Stimulated activated naive CD4-positive, alpha-beta T cell (primary cell): Measurements from ENCODE around the gene RNF11.
"Not testable (repeated sequence)": the region's sequence is repeated elsewhere in the genome, so short reads cannot be mapped to it uniquely, and the experiment has no call there.

Experiments used
- DNase-seq, 6 experiments: peaks; one replicate each; lab custom pipeline; 2025; lab: John Stamatoyannopoulos, UW

Gene RNF11

DNA sequence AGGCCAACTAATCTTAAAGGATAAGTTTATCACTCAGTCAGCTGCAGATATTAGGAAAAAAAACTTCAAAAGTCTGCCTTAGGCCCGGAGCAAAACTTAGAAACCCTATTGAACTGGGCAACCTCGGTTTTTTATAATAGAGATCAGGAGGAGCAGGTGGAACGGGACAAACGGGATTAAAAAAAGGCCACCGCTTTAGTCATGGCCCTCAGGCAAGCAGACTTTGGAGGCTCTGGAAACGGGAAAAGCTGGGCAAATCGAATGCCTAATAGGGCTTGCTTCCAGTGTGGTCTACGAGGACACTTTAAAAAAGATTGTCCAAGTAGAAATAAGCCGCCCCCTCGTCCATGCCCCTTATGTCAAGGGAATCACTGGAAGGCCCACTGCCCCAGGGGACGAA, 7.6 kb upstream of the RNF11 start:
- DNase-seq = not testable (repeated sequence)

DNA sequence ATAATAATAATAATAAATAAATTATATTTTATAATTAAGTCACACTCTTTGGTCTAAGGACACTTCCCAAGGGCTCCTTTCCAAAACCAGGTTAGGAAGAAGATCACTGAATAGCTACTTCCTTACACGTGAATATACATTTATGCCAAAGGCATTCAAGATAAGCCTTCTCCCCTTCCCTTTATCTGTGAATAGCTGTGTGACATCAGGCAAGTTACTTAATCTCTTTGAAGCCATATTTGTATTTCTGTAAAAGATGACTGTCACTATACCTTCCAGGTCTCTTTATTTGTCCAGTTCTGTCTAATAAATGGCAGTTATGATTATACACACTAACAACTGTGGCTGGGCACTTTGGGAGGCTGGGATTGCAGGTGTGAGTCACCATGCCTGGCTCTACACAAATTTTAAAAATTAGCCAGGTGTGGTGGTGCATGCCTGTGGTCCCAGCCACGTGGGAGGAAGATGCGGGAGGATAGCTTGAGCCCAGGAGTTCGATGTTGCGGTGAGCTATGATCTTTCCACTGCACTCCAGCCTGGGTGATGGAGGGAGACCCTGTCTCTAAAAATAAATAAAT, 5.5 kb upstream of the RNF11 start:
- DNase-seq = no peak

DNA sequence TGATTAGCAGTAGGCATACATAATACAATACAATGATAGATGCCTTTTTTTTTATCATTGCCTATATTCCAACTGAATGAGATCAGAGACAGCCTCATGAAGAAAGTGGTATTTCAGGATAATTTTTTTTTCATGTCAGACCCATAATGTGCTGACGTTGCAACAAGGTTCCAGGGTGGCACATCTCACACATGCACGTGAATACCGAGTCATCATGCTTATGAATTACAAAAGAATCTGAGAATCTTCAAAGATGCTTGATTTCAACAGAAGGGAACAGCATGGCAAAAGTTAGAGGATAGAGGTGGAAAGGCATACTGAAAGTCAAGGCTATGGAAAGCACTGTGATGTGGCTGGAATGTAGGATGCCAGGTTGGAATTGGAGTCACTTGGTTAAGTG, 5.0 kb upstream of the RNF11 start:
- no peak for DNase-seq

DNA sequence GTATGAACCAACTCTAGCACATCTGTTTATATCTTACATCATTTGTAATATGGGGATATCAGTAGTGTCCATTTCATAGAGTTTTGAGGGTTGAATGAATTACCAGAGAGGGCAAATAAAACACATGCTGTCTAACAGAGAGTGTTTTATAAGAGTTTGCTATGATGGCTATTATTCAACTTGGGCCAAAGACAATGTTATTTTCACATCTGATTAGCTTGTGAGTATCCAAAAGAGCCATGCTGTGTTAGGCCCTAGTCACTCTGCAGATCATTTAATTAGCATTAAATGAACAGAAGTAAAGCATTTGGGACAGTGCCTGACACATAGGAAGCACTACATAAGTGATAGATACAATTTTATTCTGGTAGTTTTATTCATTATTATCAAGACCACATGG, 4.2 kb upstream of the RNF11 start:
- DNase-seq = no peak

DNA sequence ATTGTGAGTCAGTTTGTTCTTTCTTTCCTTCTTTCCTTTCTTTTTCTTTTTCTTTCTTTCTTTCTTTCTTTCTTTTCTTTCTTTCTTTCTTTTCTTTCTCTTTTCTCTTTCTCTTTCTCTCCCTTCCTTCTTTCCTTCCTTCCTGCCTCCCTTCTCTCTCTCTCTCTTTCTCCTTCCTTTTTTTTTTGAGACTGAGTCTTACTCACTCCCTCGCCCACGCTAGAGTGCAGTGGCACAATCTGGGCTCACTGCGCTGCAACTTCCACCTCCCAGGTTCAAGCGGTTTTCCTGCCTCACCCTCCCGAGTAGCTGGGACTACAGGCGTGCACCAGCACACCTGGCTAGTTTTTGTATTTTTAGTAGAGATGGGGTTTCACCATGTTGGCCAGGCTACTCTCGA, 1.8 kb upstream of the RNF11 start:
- not testable (repeated sequence) for DNase-seq

DNA sequence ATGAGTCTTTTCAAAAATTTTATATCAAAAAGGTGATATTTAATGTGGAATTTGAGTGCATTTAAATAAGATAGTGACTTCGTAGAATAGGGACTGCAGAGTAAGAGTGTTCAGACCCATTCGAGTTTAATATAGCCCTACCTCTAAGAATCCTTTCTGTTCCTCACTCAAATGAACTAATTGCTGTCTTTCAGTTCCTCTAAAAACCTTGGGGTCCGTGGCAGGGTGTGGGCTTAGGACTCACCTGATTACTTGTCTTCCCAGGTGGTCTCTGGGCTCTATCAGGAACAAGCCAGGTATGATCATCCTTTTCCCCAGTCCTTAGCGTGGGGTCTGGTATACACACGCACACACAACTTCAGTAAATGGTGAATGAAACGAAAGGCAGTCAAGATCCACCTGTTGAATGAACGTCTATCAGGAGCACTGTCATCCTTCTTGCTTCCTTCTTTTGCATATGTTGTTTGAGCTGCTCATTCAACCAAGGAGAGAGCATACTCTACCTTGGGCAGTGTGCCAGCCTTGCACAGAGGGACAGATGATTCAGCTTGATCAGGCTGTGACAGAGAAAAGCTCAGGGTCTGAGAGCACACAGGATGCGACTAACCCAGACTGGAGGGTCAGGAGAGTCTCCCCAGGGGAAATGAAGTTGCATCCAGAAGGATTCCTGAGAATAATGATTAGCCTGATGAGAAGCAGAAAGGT, 1.2 kb upstream of the RNF11 start:
- peak in 2 of 6 experiments; percentile 27 to 31 for DNase-seq

DNA sequence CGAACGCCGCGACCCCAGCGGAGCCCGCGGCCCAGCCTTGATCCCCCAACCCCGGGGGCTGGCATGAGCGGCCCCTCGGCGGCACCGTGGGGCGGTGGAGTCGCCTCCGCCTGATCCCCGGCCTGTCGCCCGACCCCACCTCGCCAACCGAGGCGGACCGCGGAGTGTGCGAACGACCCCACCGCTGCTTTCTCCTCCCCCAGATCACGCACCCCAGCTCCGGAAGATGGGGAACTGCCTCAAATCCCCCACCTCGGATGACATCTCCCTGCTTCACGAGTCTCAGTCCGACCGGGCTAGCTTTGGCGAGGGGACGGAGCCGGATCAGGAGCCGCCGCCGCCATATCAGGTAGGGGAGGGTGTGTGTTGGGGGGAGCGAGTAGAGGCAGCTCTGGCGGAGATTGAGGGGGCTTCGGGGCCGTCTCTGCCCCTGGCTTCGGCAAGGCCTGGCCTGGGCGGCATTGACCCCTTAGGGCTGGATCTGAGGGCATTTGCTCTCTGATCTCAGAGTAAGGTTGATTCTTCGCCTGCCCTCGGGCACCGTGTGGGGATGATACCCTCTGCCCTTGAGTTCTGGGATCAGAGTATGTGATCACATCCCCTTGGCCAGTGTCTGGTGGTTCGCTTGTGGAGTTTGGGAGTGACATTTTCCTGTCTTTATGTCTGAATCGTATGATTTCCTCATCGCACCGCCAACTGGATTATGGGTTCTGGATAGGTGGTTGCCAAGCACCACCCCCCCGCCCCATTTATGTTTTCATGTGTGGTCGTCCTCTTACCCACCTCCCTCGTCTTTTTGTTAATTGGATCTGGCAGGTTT, 668 bp downstream of the RNF11 start:
- peak; percentile 21 to 73 (median 44) for DNase-seq

DNA sequence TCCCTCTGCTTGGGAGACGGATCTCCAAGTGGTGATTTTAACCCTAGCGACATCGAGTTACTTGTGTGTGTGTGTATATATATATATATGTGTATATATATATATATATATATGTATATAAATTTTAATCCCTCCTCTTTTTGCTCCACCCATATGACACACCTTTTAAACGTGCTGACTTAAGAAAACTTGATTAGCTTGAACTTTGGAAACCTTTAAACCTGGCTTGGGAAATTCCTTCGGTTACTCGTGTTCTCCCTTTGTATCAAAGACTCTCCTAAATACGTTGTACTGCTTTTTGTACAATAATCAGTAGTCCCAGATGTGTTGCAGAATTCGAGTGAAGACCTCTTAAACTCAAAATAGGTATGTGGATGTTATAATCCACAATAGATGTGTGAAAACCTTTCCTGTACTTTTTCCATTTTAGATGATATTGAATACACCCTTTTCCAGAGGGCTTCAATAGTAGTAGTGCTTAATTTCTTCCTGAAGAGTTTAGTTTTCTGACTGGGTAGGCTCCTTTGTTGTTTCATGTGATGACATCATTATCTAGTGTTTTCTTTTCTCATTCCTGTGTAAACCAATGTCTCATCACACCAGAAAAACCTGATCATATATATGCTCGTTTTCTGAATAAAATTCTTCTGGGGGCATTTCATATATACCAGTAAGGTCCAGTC, 1.4 kb downstream of the RNF11 start:
- no peak for DNase-seq

DNA sequence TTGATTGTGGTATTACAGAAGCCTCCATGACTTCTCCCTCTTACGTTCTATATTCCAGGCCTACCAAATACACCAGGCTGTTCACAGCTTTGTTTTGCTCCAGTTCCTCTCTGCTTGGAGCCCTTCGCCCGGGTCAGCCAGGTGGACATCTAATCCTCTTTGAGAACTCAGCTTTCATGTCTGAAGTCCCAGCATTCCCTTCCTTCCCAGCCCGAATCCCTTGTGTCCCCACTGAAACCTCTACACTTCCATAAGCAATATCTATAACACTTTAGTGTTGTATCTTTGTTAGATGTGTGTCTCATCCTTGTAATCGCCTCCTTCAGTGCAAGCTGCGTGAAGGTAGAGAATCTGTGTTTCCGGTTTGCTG, 1.9 kb downstream of the RNF11 start:
- no peak for DNase-seq

DNA sequence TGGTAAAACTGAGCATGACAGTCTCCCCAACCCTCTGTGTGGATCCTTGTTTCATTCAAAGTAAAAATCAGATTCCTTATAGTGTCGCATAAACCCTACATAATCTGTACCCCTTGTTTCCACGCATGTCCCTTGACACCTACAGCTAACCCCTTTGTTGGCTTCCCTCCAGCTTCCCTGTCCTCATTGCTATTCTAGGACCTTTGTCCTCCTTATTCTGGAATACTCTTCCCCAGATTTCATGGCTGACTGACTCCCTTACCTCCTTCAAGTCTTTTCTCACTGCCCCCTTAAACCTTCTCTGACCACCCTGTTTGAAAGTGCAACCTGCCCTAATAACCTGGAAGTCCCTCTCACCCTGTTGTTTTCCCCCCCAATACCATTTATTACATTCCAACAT, 4.0 kb downstream of the RNF11 start:
- no peak for DNase-seq

DNA sequence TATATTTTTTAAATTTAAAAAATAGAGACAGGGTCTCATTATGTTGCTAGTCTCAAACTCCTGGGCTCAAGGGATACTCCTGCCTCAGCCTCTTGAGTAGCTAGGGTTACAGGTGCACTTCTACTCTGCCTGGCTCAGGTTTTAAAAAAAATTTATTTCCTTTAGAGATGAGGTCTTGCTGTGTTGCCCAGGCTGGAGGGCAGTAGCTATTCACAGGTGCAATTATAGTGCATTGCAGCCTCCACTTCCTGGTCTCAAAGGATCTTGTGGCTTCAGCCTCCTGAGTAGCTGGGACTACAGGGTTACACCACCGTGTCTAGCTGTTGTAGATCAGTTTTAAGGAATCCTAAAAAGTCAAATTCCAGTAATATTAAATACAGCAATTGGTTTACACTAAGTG, 5.0 kb downstream of the RNF11 start:
- DNase-seq = no peak

DNA sequence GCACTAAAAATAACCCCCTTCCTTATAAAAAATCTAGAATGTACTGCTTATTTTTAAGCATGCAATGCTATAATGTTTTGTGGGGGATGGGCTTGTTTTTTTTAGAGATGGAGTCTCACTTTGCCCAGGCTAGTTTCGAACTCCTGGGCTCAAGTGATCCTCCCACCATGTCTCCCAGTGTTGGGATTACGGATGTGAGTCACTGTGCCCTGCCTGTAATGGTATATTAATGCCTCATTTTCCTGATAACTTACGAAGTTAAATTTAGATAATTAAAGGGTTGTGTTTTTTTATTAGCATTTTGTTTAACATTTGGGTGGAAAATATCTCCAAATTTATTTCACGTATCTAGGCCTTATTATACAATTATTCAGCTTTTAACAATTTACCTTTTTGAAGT, 6.5 kb downstream of the RNF11 start:
- DNase-seq = no peak

DNA sequence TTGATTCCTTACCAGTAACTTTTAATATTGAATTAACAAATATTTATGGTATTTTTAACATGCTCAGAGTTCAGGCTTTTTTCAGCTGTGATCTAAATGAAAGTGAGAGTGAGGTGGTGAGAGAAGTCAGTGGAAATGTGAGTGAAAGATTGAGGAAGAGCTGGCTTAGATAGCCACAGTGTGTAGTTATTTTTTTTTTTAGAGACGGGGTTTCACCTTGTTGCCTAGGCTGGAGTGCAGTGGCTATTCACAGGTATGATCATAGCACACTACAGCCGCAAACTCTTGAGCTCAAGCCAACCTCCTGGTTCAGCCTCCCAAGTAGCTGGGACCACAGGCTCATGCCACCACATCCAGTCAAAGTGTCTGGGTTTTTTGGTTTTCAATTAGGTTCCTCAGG, 10.9 kb downstream of the RNF11 start:
- DNase-seq = no peak

DNA sequence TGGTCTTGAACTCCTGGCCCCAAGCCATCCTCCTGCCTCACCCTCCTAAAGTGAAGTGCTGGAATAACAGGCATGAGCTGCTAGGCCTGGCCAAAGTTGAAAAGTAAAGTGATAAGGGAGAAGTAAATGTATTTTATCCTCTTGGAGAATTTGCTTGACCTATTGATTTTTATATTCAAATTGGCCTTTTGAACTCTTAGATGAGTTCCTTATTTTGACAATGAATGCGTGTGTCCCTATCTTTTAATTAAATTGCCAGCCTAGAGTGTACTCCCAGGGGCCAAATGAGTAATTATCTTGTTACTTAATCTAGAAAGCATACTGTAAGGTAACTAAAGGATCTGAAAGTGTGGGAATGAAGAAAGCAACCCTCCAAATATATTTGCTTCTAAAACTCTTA, 11.4 kb downstream of the RNF11 start:
- no peak for DNase-seq

DNA sequence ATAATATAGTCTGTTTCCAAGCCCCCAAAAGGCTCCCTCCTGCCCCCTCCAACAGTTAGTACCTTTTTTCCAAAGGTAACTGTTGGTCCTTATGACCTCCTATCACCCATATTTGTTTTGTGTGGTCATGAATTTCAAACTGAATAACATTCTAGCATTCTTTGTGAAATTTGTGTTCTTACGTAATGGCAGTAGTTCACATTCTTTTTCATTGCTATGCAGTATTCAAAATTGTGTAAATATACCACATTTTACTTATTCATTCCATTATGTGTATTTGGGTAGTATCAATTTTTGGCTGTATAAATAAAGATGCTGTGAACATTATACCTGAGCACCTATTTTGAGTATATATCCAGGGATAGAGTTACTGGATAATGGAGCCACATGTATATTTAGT, 13.4 kb downstream of the RNF11 start:
- no peak for DNase-seq

DNA sequence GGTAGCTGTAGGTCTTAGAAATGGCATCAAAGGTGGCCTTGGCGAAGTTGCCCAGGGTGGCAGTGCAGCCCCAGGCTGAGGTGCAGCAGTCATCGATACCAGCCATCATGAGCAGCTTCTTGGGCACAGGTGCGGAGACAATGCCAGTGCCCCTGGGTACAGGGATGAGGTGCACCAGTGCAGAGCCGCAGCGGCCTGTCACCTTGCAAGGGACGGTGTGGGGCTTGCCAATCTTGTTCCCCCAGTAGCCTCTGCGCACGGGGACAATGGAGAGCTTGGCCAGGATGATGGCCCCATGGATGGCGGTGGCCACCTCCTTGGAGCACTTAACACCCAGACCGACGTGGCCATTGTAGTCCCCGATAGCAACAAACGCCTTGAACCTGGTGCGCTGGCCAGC, 14.7 kb downstream of the RNF11 start:
- not testable (repeated sequence) for DNase-seq

DNA sequence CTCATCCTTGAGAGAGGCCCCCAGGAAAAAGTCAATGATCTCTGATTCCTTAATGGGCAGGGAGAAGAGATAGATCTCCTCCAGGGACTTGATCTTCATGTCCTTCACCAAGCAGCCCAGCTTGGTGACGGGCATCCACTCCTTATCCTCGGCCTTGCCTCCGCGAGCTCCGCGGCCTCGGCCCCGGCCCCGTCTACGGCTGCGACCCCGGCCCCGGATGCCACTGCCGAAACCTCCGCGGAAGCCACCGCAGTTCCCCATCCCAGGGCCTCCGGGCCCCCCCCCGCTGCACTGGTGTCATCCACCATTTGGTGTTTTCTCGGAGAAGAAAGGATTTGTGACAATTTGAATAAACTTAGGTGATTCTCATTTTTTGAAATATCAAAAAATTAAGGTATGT, 15.1 kb downstream of the RNF11 start:
- DNase-seq = not testable (repeated sequence)

DNA sequence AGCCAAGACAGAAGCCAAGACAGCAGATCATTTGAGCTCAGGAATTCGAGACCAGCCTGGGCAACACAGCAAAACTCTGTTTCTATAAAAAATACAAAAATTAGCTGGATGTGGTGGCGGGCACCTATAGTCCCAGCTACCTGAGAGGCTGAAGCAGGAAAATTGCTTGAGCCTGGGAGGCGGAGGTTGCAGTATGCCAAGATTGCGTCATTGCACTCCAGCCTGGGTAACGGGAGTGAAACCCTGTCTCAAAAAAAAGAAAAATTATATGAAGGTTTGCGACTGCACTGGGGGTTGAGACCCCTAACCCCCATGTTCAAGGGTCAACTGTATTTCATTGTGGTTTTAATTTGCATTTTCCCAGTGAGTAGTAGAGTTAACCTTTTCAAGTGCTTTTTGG, 16.3 kb downstream of the RNF11 start:
- no peak for DNase-seq

DNA sequence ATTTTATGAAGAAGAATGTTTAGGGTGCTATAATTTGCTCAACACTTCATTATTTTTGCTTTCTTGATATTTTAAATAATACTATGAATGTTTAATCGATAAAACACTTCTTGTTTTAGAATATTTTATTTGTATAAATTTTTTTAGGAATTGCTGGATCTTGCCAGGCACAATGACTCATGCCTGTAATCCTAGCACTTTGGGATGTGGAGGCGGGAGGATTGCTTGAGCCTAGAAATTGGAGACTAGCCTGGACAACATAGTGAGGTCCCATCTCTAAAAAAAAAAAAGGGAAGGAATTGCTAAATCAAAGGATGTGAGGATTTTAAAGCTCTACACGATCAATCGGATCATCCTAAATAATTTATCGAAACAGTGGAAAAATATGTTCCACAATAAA, 17.6 kb downstream of the RNF11 start:
- no peak for DNase-seq

DNA sequence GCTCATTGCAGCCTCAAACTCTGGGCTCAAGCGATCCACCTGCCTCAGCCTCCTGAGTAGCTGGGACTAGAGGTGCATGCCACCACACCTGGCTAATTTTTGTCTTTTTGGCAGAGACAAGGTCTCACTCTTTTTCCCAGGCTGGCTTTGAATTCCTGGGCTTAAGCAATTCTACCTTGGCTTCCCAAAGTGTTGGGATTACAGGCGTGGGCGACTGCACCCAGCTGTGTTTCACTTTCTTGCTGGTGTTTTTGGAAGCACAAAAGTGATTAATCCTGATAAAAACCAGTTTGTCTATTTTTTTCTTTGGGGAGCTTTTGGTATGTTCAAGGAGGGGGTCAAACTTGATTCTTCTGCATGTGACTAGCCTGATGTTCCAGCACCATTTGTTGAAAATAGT, 19.3 kb downstream of the RNF11 start:
- no peak for DNase-seq

DNA sequence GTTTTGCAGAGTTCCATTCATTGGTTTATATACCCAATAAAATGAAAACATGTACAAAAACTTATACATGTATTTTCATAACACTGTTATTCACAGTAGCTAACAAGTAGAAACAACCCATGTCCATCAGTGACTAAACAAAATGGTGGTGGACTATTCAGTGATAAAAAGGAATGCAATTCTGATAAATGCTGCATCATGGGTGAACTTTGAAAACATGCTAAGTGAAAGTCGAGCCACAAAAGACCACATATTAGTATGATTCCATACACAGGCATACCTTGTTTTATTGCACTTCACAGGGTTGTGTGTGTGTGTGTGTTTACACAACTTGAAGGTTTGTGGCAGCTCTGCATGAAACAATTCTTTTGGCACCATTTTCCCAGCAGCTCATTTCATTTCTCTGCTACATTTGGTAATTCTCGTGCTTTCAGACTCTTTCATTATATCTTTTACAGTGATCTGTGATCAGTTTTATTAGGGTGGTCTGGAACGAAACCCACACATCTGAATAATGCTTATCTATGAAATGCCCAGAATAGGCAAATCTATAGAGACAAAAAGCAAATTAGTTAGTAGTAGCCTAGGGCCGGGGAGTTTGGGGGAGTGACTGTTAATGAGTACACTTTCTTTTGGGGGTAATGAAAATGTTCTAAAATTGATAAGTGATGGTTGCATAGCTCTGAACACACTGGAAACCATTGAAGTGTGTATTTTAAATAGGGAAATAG, 27.2 kb downstream of the RNF11 start:
- no peak for DNase-seq

DNA sequence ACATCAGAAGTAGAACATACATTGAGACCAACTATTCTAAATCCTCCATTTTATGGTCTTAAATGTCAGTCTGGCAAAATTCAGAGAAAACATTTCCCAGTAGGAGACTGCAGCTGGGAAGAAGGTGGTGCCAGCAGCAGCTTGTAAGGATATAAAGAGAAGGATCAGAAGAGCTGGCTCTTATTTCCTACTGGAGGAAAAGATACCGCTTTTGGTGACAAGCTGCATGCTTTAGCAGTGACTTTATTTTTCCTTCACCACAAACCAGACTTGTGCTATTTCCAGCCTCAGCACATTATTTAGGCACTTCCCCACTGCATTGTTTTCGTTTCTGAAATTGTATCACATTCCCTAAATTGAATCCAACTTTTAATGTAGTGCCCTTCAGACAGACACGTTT, 28.4 kb downstream of the RNF11 start:
- DNase-seq = no peak
